Spleen (tissue), 7 donors: ENCODE data around the gene TTC7B.

Experiments used
- POLR2A ChIP-seq, 3 donors: fragments of 450-650 bp; IDR thresholded peaks; one replicate each; pipeline ENCODE4 v1.5.1; 2017; ENCODE audit warnings: antibody characterized with exemption in 3 of 3, mild to moderate bottlenecking in 1 of 3
- TF ChIP-seq, protein P1 (sequence below), 11 experiments: fragments of 200-600 bp in 7 of 11; fragments of 450-650 bp in 4 of 11; sonication (generic) in 4 of 11; IDR thresholded peaks in 8 of 11; conservative IDR thresholded peaks in 3 of 11; 1 replicate in 7 of 11; 2 replicates in 4 of 11; pipeline versions ENCODE4 v1.4.0 to v1.8.0; 2016 to 2021; ENCODE audit warnings: antibody characterized with exemption in 11 of 11, inconsistent platforms in 4 of 11, mild to moderate bottlenecking in 1 of 11
- donor health status: DM: no; HTN: no; CAD: no; lungs with moderate emphysema.
- donor health status: DM: no; HTN: no; CAD: no.
- donor health status: DM: no; HTN: no; CAD: no.

DNA sequence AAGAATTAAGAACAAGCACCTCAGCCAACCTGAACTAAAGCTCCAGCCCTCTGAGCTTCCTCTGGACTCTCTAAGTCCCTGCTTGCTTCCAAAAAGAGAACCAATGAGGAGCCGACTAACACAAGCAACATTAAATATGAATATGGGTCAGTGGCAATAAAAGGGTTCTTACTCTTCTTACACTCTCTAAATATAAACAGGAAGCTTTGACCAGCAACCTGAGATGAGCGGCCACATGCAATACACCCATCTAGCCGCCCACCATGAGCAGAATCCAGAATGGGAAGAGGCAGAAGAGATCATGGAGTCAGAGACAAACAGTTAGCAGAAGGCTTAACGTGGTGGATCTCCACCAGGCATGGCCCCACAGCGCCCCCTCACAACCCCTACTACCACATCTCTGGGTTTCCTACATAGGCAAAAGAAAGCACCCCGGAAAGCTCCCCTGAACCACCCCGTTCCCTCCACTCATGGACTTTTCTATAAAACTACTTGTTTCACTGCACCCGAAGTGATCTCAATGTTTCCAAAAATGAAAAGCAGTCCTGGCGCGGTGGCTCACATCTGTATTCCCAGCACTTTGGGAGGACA lies 59.4 kb downstream of the TTC7B start:
- TF ChIP-seq, protein P1, sequence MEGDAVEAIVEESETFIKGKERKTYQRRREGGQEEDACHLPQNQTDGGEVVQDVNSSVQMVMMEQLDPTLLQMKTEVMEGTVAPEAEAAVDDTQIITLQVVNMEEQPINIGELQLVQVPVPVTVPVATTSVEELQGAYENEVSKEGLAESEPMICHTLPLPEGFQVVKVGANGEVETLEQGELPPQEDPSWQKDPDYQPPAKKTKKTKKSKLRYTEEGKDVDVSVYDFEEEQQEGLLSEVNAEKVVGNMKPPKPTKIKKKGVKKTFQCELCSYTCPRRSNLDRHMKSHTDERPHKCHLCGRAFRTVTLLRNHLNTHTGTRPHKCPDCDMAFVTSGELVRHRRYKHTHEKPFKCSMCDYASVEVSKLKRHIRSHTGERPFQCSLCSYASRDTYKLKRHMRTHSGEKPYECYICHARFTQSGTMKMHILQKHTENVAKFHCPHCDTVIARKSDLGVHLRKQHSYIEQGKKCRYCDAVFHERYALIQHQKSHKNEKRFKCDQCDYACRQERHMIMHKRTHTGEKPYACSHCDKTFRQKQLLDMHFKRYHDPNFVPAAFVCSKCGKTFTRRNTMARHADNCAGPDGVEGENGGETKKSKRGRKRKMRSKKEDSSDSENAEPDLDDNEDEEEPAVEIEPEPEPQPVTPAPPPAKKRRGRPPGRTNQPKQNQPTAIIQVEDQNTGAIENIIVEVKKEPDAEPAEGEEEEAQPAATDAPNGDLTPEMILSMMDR (IDR thresholded peaks at IDR 0.05 in 8 of 11, conservative IDR thresholded peaks at IDR 0.05 in 3 of 11), result no peak
- no peak for TF ChIP-seq POLR2A (IDR thresholded peaks at IDR 0.05)
